ENCODE data around the gene SLC6A15.

SLC6A15 gene

DNA sequence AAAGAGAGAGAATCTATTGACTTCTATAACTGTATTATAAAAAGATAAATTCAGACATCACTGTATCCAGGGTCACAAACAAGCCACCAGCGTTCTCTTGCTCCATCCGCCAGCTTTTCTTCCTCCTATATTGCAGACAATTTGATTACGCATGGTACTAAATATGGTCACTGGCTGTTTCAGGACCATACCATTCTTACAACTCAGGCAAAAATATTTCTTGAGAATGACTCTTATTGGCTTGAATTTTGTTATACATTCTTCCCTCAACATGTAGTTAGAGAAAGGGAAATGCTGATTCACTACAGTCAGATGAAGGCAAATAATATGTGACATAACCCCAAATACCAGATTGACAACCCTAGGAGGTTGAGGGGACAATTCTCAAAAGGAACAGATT lies 101.3 kb downstream of the SLC6A15 start:
- DNase-seq (ENCODE audit: extremely low read depth, low read depth): no peak
- no peak overlapping the region for H3K4me3 ChIP-seq (replicated peaks; ENCODE audit: low read depth, low read length)
- TF ChIP-seq, protein P1, sequence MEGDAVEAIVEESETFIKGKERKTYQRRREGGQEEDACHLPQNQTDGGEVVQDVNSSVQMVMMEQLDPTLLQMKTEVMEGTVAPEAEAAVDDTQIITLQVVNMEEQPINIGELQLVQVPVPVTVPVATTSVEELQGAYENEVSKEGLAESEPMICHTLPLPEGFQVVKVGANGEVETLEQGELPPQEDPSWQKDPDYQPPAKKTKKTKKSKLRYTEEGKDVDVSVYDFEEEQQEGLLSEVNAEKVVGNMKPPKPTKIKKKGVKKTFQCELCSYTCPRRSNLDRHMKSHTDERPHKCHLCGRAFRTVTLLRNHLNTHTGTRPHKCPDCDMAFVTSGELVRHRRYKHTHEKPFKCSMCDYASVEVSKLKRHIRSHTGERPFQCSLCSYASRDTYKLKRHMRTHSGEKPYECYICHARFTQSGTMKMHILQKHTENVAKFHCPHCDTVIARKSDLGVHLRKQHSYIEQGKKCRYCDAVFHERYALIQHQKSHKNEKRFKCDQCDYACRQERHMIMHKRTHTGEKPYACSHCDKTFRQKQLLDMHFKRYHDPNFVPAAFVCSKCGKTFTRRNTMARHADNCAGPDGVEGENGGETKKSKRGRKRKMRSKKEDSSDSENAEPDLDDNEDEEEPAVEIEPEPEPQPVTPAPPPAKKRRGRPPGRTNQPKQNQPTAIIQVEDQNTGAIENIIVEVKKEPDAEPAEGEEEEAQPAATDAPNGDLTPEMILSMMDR (IDR thresholded peaks at IDR 0.05; ENCODE audit: low read depth, low read length, missing control alignments): no peak

DNA sequence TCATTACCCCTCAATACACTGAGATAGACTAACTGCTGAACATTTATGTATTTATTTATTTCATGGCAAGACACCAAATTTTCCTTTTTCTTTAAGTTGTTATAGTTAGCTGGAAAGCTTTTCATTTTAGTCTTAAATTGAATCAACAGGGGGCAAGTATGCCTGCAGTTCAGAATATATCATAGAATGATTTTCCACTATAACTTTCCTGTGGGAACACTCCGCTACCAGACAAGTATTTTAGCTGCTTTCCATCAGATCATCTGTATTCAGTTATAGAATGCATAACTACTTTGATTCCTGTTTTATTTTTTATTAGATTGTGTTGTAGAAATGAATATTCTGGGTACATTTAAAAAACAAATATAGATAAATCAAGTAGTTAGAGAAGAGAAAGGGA lies 102.0 kb downstream of the SLC6A15 start:
- TF ChIP-seq, protein P1 (IDR thresholded peaks at IDR 0.05; ENCODE audit: low read depth, low read length, missing control alignments): no peak
- DNase-seq (ENCODE audit: extremely low read depth, low read depth): no peak
- H3K4me3 ChIP-seq (replicated peaks; ENCODE audit: low read depth, low read length): no peak overlapping the region

All from HFF-Myc (cell line).